IPS DF 4.7 (cell line): ENCODE results near the gene ANK2.
"Not testable (repeated sequence)": the region's sequence is repeated elsewhere in the genome, so short reads cannot be mapped to it uniquely, and the experiment has no call there.

ENCODE experiments used
- DNase-seq: peaks from one replicate; pipeline ENCODE4 v3.0.0-alpha.2; 2013; ENCODE audit warnings: low spot score; ENCODE audit errors: extremely low read depth

ANK2 gene

DNA sequence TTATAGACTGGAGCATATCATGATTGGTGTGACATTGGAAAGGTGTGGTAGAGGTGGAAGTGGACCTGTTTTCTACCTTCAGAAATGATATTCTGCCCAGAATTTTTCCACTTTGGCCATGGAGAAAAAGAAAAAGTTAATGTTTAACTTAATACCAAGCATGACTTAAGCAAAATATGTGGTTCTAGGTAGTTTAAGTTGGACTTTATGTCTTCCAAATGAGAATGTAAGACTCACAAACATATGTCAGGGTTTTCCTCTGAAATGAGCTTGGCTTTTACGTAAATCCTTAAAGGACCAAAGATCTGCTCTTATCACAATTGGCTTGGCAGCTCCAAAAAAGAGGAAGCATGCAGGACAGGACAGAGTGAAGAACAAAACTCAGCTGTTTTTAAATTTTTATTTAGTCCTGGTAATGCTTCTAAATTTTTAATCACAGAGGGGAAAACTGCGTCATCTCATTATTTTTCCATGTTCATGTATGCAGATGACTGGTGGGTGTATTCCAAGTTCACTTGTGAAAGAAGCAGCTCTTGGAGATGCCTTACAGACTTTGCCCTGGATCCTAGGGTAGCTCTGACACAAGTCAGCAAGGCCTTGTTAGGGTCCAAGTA, 98.2 kb downstream of the ANK2 start:
- DNase-seq, result no peak

DNA sequence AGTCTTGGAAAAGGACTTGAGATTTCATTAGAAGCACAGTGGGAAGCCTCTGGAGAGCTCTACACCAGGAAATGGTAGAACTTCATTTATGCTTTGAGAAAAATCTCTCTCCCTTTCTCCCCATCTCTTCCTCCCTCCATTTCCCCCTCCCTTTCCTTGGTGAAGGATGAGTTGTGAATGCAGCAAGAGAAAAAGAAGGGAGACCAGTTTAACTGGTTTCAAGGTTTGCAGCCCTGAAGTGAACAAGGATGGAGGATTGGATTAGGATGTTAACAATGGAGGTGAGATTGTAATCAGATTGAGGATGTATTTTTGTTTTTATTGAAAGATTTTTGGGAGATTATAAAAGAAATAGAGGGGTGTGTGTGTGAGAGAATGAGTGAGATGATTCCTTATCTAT, 99.5 kb downstream of the ANK2 start:
- no peak for DNase-seq

DNA sequence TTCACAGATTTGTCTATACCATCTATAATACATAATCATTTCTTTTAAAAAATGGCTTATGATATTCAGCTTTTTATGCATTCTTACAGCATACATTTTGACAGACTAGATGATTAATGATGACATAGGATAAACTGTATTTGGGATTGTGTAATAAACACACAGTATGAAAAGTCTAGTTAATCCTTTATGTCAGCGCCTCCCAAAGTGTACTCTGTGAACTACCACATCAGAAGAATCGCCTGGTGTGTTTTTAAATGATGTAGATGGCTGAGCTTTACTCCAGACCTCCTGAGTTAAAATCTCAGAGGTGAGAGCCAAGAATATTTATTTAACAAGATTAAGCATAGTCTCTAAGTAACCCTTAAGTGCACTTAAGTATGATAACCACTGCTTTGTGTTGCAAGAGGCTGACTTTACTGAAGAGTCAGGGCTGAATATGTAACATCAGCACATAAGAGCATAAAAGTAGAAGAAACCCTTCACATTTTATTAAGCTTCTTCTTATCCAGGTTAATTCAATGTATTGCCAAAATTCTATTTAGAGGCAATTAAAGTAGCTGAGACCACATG, 104.2 kb downstream of the ANK2 start:
- DNase-seq, result no peak

GRCh38 chr4:113154281-113154680, 104.8 kb downstream of the ANK2 start:
- DNase-seq, result no peak

- no peak for DNase-seq
Measured at GRCh38 chr4:113157086-113157857, 107.8 kb downstream of the ANK2 start.

DNA sequence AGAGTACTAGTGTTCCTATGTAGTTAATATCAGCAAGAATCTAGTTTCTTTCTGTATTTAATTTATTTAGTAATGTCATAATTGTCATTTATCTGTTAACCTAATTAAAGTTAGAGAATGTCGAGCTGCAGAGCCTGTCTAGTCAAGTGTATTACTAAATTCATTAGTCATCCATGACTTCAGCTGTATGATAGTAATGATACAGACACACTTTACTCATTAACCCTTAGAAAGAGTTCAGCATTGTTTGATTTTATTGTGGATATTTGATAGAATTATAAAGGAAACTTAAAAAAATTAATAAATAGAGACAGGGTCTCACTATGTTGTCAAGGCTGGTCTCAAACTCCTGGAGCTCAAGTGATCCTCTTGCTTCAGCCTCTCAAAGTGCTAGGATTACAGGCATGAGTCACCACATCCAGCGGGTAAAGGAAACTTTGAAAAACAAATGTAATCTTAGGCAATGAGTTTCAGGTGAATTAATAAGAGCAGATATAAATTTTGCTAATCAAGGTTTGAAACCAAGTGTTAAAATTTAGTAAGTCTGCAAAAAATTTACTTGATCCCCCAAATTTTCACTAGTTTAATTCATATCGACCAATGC, 110.6 kb downstream of the ANK2 start:
- DNase-seq, result no peak

DNA sequence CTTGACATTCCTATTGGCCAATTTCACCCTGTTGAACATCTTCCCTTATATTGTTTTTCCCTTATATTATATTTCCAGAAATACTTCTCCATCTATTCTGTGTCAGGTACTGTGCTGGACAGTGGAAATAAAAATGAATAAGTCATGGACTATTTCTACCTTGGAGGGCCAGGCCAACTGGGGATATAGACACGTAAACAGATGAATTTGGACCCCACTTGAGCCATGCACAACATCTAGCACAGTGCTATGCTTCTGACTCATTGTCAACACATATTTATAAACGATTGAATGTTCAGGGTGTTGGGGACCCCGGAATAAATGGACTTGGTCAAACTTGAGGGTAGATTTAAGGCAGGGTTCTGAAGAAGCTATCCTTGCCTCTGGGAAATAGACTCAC, 111.1 kb downstream of the ANK2 start:
- no peak for DNase-seq

DNA sequence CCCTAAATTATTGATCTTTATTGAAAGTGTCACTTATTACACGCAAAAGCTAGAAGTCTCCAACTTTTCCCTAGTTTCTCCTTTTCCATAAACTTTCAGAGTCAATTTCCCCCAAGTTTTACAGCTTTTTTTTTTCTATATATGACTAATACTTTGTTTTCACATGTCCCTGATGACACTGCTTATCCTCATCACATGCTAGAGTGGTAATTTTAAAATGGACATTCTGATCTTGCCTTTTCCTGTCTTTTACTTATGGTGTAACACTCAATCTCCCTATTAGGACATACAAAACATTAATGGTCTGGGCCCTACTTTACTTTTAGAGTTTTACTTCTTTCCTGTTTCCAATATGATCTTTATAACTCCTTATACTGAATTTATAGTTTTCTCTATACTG, 112.6 kb downstream of the ANK2 start:
- no peak for DNase-seq

- no peak for DNase-seq
Measured at GRCh38 chr4:113169368-113169767, 119.9 kb downstream of the ANK2 start.

DNA sequence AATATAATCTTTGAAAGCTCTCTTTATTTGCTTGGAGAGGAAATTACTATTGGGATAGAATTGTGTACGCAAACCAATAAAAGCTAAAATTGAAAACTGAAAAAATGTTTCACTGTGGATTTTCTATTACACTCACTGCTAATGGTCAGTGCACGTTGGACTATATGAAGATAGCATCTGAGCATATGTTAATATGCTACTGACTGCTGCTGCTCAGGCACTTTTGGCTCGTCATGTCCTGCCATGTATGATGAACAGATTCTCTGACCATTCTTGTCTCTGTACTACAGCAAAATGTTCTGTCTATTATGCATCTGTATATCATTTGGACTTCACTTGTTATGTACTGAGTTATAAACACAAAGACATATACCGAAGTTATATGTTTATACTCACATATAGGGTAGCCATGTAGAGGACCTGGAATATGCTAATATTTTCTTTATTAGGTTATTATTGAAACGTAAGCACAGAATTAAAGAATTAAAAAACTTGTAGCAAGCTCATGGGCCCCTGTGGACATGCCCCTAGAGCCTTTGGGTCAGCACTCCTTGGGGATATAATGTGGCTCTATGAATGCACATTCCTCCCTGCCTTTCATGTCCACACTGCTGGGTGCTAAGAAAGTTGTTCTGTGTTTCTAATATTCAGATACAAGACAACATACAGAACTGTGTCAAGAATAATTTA, 120.8 kb downstream of the ANK2 start:
- no peak for DNase-seq

- no peak for DNase-seq
Measured at GRCh38 chr4:113170805-113171468, 121.5 kb downstream of the ANK2 start.

GRCh38 chr4:113173126-113173792, 123.8 kb downstream of the ANK2 start:
- DNase-seq, result no peak

- DNase-seq, result no peak
Measured at GRCh38 chr4:113173793-113174264, 124.4 kb downstream of the ANK2 start.

- no peak for DNase-seq
Measured at GRCh38 chr4:113179091-113179490, 129.6 kb downstream of the ANK2 start.

GRCh38 chr4:113179996-113180395, 130.5 kb downstream of the ANK2 start:
- no peak for DNase-seq

DNA sequence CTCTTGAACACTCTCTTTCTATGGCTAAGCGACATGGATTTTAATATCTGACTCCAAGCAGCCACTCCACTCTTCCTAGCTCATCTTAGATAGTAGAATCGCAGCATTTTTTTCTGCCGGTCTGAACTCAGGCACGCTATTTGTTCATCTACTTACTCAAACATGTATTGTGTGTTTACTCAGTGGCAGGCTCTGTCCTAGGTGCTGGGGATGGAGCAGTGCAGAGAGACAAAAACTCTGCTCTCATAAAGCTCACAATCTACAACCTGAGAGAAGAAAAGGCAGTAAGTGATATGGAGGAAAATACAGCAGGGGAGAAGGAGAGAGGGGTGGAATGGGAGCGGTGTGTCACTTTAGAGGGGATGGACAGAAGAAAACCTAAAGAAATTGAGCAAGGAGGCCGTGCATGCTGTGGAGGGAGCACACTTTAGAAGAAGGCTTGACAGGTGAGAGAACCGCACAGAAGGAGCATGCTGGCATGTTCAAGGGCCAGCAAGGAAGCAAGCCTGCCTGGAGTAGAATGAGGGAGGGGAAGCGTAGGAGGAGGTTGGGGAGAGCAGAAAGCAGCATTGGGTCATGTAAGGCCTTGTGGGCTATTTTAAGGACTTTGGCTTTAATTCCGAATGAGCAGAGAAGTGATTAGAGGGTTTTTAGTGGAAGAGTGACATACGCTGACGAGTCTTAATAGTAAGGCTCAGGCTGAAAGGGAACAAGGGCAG, 132.0 kb downstream of the ANK2 start:
- no peak for DNase-seq

- no peak for DNase-seq
Measured at GRCh38 chr4:113183032-113183605, 133.7 kb downstream of the ANK2 start.

DNA sequence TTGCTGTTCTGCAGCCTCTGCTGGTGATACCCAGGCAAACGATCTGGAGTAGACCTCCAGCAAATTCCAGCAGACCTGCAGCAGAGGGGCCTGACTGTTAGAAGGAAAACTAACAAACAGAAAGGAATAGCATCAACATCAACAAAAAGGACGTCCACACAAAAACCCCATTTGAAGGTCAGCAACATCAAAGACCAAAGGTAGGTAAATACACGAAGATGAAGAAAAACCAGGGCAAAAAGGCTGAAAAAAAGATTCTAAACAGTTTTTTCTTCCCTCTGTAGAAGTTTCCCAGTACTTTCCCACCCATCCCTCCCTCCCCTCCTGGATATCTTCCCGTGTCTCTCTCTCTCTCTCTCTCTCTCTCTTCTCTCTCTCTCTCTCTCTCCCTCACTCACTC, 136.8 kb downstream of the ANK2 start:
- DNase-seq, result not testable (repeated sequence)

- DNase-seq, result no peak
Measured at GRCh38 chr4:113186913-113187312, 137.5 kb downstream of the ANK2 start.

DNA sequence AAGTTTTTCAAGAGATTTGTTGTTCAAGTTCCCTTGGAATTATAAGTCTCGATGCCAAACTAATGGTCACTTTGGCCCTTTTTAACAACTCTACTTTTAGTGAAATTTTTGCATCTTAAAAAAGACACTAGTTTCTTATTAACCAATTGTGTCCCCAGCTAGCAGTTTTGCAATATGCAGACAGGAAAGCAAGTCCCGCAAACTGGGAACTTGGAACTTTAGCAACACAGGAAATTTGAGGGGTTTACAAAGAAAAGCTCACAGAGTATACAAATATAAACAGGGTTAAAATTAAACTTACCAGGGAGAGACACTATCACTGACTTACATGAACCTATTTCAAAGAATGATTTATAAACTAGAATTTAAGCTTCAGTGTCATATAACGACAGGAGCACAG, 137.9 kb downstream of the ANK2 start:
- DNase-seq, result no peak
